PC-9 (cell line): Measurements from ENCODE around the gene GABRE.

Experiments used
- EZH2 ChIP-seq: fragments of 200-600 bp; sonication (generic); IDR thresholded peaks from 2 replicates; pipeline ENCODE4 v1.8.0; 2017; ENCODE audit warnings: antibody characterized with exemption, low read depth
- TF ChIP-seq, protein P1 (sequence below): fragments of 200-600 bp; sonication (generic); conservative IDR thresholded peaks from 2 replicates; pipeline ENCODE4 v1.6.1; 2017; ENCODE audit warnings: mixed run types, antibody characterized with exemption, mild to moderate bottlenecking, moderate library complexity

DNA sequence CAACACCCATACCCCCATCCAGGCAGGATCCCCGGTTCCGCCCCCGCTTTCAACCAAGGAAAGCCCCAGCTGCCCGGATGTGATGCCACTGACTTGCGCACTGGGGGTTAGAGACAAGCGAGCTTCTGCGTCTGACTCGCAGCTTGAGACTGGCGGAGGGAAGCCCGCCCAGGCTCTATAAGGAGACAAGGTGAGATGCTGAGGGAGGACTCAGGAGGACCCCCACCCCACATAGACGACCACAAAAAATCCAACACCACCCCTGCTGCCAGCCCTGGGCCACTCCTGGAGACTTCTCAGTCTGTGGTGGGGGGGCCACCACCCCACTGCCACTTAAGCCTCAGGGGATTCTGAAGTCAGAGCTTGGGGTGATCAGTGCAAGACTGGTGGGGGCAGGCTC is 61.7 kb downstream of the GABRE start, which contains the start of gene MAGEA4:
- no peak for TF ChIP-seq EZH2
- TF ChIP-seq, protein P1, sequence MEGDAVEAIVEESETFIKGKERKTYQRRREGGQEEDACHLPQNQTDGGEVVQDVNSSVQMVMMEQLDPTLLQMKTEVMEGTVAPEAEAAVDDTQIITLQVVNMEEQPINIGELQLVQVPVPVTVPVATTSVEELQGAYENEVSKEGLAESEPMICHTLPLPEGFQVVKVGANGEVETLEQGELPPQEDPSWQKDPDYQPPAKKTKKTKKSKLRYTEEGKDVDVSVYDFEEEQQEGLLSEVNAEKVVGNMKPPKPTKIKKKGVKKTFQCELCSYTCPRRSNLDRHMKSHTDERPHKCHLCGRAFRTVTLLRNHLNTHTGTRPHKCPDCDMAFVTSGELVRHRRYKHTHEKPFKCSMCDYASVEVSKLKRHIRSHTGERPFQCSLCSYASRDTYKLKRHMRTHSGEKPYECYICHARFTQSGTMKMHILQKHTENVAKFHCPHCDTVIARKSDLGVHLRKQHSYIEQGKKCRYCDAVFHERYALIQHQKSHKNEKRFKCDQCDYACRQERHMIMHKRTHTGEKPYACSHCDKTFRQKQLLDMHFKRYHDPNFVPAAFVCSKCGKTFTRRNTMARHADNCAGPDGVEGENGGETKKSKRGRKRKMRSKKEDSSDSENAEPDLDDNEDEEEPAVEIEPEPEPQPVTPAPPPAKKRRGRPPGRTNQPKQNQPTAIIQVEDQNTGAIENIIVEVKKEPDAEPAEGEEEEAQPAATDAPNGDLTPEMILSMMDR: no peak
